OCI-LY7 (cell line): ENCODE data around the gene UGT1A1. TPM values are rescaled to one million over a fixed set of nuclear protein-coding genes. Genes with fewer than 3 reads are reported as not detected.

Experiments
- BruUV-seq: library from RNA; stranded (reverse); fragments of 400-500 nt; replicated peaks from 2 replicates; lab custom pipeline; 2021; lab: Mats Ljungman, UMichigan
- CTCF ChIA-PET: fragments of 300-600 bp; sonication (Branson Sonifier 250); formaldehyde crosslinking; loops from one replicate; lab custom pipeline; 2022; ENCODE audit warnings: antibody characterized with exemption; ENCODE audit not compliant: unreplicated experiment; lab: Charles Lee
- POLR2A ChIA-PET: fragments of 300-600 bp; sonication (Branson Sonifier 250); formaldehyde crosslinking; loops from one replicate; lab custom pipeline; 2022; ENCODE audit warnings: antibody characterized with exemption; lab: Charles Lee
- DNase-seq: peaks from one replicate; pipeline ENCODE4 v3.0.0-alpha.2; 2015; ENCODE audit warnings: low spot score
- H2AFZ ChIP-seq: fragments of 200-600 bp; sonication (generic), shearing (Covaris generic); 2 replicates; pipeline ENCODE4 v1.6.1; 2014; ENCODE audit warnings: mild to moderate bottlenecking, antibody characterized with exemption, low read length, moderate library complexity
- H3K27ac ChIP-seq: fragments of 200-600 bp; sonication (generic); 2 replicates; pipeline ENCODE4 v1.5.1; 2014; ENCODE audit warnings: mixed run types, low read depth, mild to moderate bottlenecking, moderate library complexity, low read length, inconsistent platforms; ENCODE audit not compliant: poor library complexity, severe bottlenecking
- H3K36me3 ChIP-seq: fragments of 200-600 bp; sonication (generic); 2 replicates; pipeline ENCODE4 v1.6.1; 2014; ENCODE audit warnings: mild to moderate bottlenecking, antibody characterized with exemption, low read length, moderate library complexity, mixed read lengths; ENCODE audit not compliant: insufficient read depth
- H3K4me1 ChIP-seq: fragments of 200-600 bp; sonication (generic); 2 replicates; pipeline ENCODE4 v1.5.1; 2014; ENCODE audit warnings: mild to moderate bottlenecking, low read length; ENCODE audit not compliant: insufficient read depth, poor library complexity, severe bottlenecking
- H3K4me2 ChIP-seq: fragments of 200-600 bp; sonication (generic); 2 replicates; pipeline ENCODE4 v1.6.1; 2014; ENCODE audit warnings: mild to moderate bottlenecking, low read length
- H3K4me3 ChIP-seq: fragments of 200-600 bp; sonication (generic); 2 replicates; pipeline ENCODE4 v1.5.1; 2014; ENCODE audit warnings: mild to moderate bottlenecking, low read depth, low read length; ENCODE audit not compliant: poor library complexity, severe bottlenecking
- H3K79me2 ChIP-seq: fragments of 200-600 bp; sonication (generic); 2 replicates; pipeline ENCODE4 v1.6.1; 2016; ENCODE audit warnings: low read depth, mild to moderate bottlenecking, low read length, moderate library complexity, mixed read lengths; ENCODE audit not compliant: insufficient read depth
- H3K9me2 ChIP-seq: fragments of 200-600 bp; sonication (generic); 2 replicates; pipeline ENCODE4 v1.6.1; 2016; ENCODE audit warnings: mild to moderate bottlenecking, low read length, mixed read lengths; ENCODE audit not compliant: insufficient read depth
- H3K9me3 ChIP-seq: fragments of 200-600 bp; sonication (generic); 2 replicates; pipeline ENCODE4 v1.6.1; 2014; ENCODE audit warnings: mild to moderate bottlenecking, mixed run types, low read length, mixed read lengths
- H4K20me1 ChIP-seq: fragments of 200-600 bp; sonication (generic); 2 replicates; pipeline ENCODE4 v1.6.1; 2014; ENCODE audit warnings: mild to moderate bottlenecking, antibody characterized with exemption, low read length, moderate library complexity, mixed read lengths; ENCODE audit not compliant: insufficient read depth
- CTCF ChIP-seq: fragments of 200-600 bp; sonication (generic); conservative IDR thresholded peaks from 2 replicates; pipeline ENCODE4 v1.5.1; 2014; ENCODE audit warnings: mild to moderate bottlenecking, antibody characterized with exemption, low read length, moderate library complexity, mixed read lengths
- EZH2phosphoT487 ChIP-seq: fragments of 200-600 bp; sonication (generic); IDR thresholded peaks from 2 replicates; pipeline ENCODE4 v1.6.1; 2018; ENCODE audit warnings: low read depth, borderline replicate concordance, mild to moderate bottlenecking, mixed run types, antibody characterized with exemption, low read length, moderate library complexity, mixed read lengths
- intact Hi-C: fragments of 100-400 bp; cut with micrococcal nuclease; formaldehyde crosslinking; loops from one replicate; pipeline ENCODE4 v1.10.0; 2022; ENCODE audit not compliant: unreplicated experiment
- total RNA-seq, 2 experiments: library from RNA; depleted of rRNA in 1 of 2; stranded (reverse); fragments of >200 nt in 1 of 2; shearing (Covaris generic) in 1 of 2; gene quantifications; 2 replicates each; pipeline ENCODE4 v1.2.3, GENCODE V29; 2014 to 2022

Gene UGT1A1
- total RNA-seq, 2 experiments from 2014 or later, result not detected

DNA sequence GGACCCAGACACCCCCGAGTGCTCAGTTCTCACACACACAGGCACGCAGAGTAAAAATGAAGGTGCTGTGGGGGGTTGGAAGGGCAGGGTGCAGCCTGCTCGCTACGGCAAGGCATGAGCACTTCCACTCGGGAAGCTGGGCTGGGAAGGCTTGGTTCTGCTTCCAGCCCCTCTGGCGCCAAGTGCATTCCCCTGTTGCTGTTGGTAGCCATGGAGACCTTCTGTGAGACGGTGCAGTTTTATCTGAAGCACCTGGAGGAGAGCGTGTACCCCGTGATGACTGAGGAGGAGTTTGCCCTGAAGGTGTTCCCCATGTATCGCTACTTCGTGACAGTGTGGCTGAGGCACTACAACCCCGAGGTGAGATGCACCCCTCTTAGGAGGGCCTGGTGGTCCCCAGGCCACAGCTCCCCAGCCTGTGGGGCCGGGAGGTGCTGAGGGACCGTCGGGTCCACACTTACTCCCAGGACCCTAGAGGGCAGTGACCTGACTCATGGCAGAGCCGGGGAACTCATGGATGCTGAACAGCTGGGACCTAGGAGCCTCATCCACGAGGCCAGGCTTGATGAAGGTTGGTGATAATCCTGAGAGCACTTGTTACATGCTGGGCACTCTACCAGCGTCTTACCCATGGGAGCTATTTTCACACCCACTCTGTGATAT lies 33.5 kb downstream of the UGT1A1 start:
- no peaks in the 10 kb centered on the region for H3K36me3 ChIP-seq
- intact Hi-C loops, result no loop called here
- POLR2A ChIA-PET, result no interaction called here

GRCh38 chr2:233794128-233794658 lies 34.1 kb downstream of the UGT1A1 start:
- ChIA-PET POLR2A (no interaction called here), CTCF (interaction anchor here (0.6 kb wide), 1 partner anchor 1445 kb away, joined by 3 read pairs; no protein-coding TSS in a partner anchor)
- no peaks in the 10 kb centered on the region for H3K36me3 ChIP-seq
- no peak for DNase-seq
- H3K9me3 ChIP-seq, result no peaks in the 10 kb centered on the region
- H2AFZ ChIP-seq, result no peak overlapping the region
- no peak overlapping the region for H3K4me3 ChIP-seq
- H3K79me2 ChIP-seq, result no peaks in the 10 kb centered on the region
- no peaks in the 10 kb centered on the region for H4K20me1 ChIP-seq
- no peaks in the 10 kb centered on the region for H3K4me1 ChIP-seq
- H3K4me2 ChIP-seq, result no peak overlapping the region
- intact Hi-C loops, result no loop called here
- no peak for TF ChIP-seq EZH2phosphoT487
- TF ChIP-seq CTCF, result no peak
- no TSS peak for BruUV-seq
- H3K27ac ChIP-seq, result no peak overlapping the region
- no peaks in the 10 kb centered on the region for H3K9me2 ChIP-seq

More for the DNA sequence above, 33.5 kb downstream of the UGT1A1 start:
- no peak overlapping the region for H3K27ac ChIP-seq
- H3K9me3 ChIP-seq, result no peaks in the 10 kb centered on the region
- CTCF ChIA-PET, result interaction anchor here (0.6 kb wide), 1 partner anchor 1444 kb away, joined by 3 read pairs; no protein-coding TSS in a partner anchor
- H4K20me1 ChIP-seq, result no peaks in the 10 kb centered on the region
- H3K9me2 ChIP-seq, result no peaks in the 10 kb centered on the region
- H3K4me2 ChIP-seq, result no peak overlapping the region
- H3K79me2 ChIP-seq, result no peaks in the 10 kb centered on the region
- no peak overlapping the region for H3K4me3 ChIP-seq
- no peak overlapping the region for H2AFZ ChIP-seq
- TF ChIP-seq CTCF, result no peak
- TF ChIP-seq EZH2phosphoT487, result no peak
- no TSS peak for BruUV-seq
- DNase-seq, result no peak
- no peaks in the 10 kb centered on the region for H3K4me1 ChIP-seq

- TF ChIP-seq CTCF (no peak), EZH2phosphoT487 (no peak)
- no TSS peak for BruUV-seq
- CTCF ChIA-PET, result no interaction called here
Observed at GRCh38 chr2:233795735-233796171, 35.7 kb downstream of the UGT1A1 start.

More at GRCh38 chr2:233795735-233796171, 35.7 kb downstream of the UGT1A1 start:
- POLR2A ChIA-PET, result interaction anchor here (0.6 kb wide), 1 partner anchor 125 kb away, joined by 3 read pairs; no protein-coding TSS in a partner anchor
- intact Hi-C loops, result no loop called here
- H3K4me2 ChIP-seq, result no peak overlapping the region
- H2AFZ ChIP-seq, result no peak overlapping the region
- H3K36me3 ChIP-seq, result no peaks in the 10 kb centered on the region
- no peaks in the 10 kb centered on the region for H3K79me2 ChIP-seq
- H4K20me1 ChIP-seq, result no peaks in the 10 kb centered on the region
- H3K4me1 ChIP-seq, result peaks cover under 1% of the 10 kb centered on the region
- H3K4me3 ChIP-seq, result no peak overlapping the region
- no peaks in the 10 kb centered on the region for H3K9me3 ChIP-seq
- DNase-seq, result no peak
- no peak overlapping the region for H3K27ac ChIP-seq
- H3K9me2 ChIP-seq, result no peaks in the 10 kb centered on the region
